H1 (cell line): ENCODE measurements around the gene SERGEF. TPM values are rescaled to one million over a fixed set of nuclear protein-coding genes. Genes with fewer than 3 reads are reported as not detected.

Experiments used
- CTCF ChIA-PET: fragments of 300-600 bp; sonication (Branson Sonifier 250); formaldehyde crosslinking; loops from one replicate; lab custom pipeline; 2021; ENCODE audit not compliant: partially characterized antibody; lab: Charles Lee
- POLR2A ChIA-PET: fragments of 300-600 bp; sonication (Branson Sonifier 250); formaldehyde crosslinking; loops from one replicate; lab custom pipeline; 2021; ENCODE audit warnings: inconsistent platforms; ENCODE audit not compliant: partially characterized antibody; lab: Charles Lee
- DNase-seq, 2 experiments: peaks; one replicate each; pipeline versions ENCODE4 v3.0.0 to v3.0.0-alpha.2; 2010 to 2022; ENCODE audit warnings: low spot score in 2 of 2, low read depth in 1 of 2, mixed read lengths in 1 of 2
- FAIRE-seq: peaks from 2 replicates; lab custom pipeline; 2011; peaks lifted over from hg19 to GRCh38; lab: Jason Lieb, UNC
- H2AFZ ChIP-seq: 2 replicates; pipeline ENCODE4 v1.8.1; 2012; ENCODE audit warnings: low read length, inconsistent platforms
- H2AK5ac ChIP-seq: 2 replicates; pipeline ENCODE4 v1.6.1; 2013; ENCODE audit warnings: low read depth, low read length
- H2BK120ac ChIP-seq: replicated peaks from 2 replicates; pipeline ENCODE3; 2013; ENCODE audit warnings: low read depth, low read length, inconsistent platforms
- H2BK12ac ChIP-seq: 2 replicates; pipeline ENCODE4 v1.6.1; 2013; ENCODE audit warnings: low read depth, low read length
- H2BK15ac ChIP-seq: 2 replicates; pipeline ENCODE4 v1.6.1; 2013; ENCODE audit warnings: low read length
- H2BK20ac ChIP-seq: 2 replicates; pipeline ENCODE4 v1.6.1; 2013; ENCODE audit warnings: low read length
- H2BK5ac ChIP-seq: 2 replicates; pipeline ENCODE4 v1.6.1; 2013; ENCODE audit warnings: low read depth, low read length
- H3K14ac ChIP-seq: 2 replicates; pipeline ENCODE4 v1.6.1; 2013; ENCODE audit warnings: inconsistent platforms; ENCODE audit not compliant: insufficient read length
- H3K18ac ChIP-seq: 2 replicates; pipeline ENCODE4 v1.6.1; 2013; ENCODE audit warnings: low read length; ENCODE audit errors: extremely low read depth
- H3K23ac ChIP-seq: 2 replicates; pipeline ENCODE4 v1.6.1; 2013; ENCODE audit warnings: inconsistent platforms; ENCODE audit not compliant: insufficient read length
- H3K23me2 ChIP-seq: 2 replicates; pipeline ENCODE4 v1.6.1; 2013; ENCODE audit warnings: low read depth, low read length
- H3K27ac ChIP-seq: 2 replicates; pipeline ENCODE4 v1.6.1; 2011; ENCODE audit warnings: low read depth, low read length, inconsistent platforms
- H3K27me3 ChIP-seq, 4 experiments: replicated peaks in 1 of 4; 1 replicate in 1 of 4; 2 replicates in 3 of 4; pipeline versions ENCODE4 v1.6.1 to v1.8.1; 2011 to 2013; ENCODE audit warnings: low read length in 3 of 4, mild to moderate bottlenecking in 3 of 4, inconsistent platforms in 2 of 4, mixed read lengths in 2 of 4, moderate library complexity in 1 of 4; ENCODE audit not compliant: control insufficient read depth in 3 of 4, insufficient read depth in 3 of 4; ENCODE audit errors: extremely low read depth in 1 of 4
- H3K36me3 ChIP-seq, 4 experiments: 2 replicates each; pipeline versions ENCODE4 v1.6.1 to v1.8.1; 2011 to 2013; ENCODE audit warnings: mild to moderate bottlenecking in 4 of 4, low read length in 3 of 4, moderate library complexity in 2 of 4, control low read depth in 1 of 4, inconsistent platforms in 1 of 4; ENCODE audit not compliant: insufficient read depth in 4 of 4, control insufficient read depth in 2 of 4
- H3K4ac ChIP-seq: replicated peaks from 2 replicates; pipeline ENCODE3; 2013; ENCODE audit warnings: low read length, low read depth, mixed read lengths, inconsistent platforms; ENCODE audit not compliant: insufficient read length
- H3K4me1 ChIP-seq, 4 experiments: replicated peaks in 1 of 4; 1 replicate in 1 of 4; 2 replicates in 3 of 4; pipeline versions ENCODE4 v1.6.1 to v1.8.1; 2011 to 2013; ENCODE audit warnings: low read length in 3 of 4, inconsistent platforms in 2 of 4, mixed read lengths in 1 of 4; ENCODE audit not compliant: insufficient read depth in 4 of 4, control insufficient read depth in 3 of 4
- H3K4me2 ChIP-seq, 2 experiments: 2 replicates each; pipeline versions ENCODE4 v1.6.1 to v1.8.1; 2011 to 2013; ENCODE audit warnings: low read depth in 2 of 2, low read length in 2 of 2, control low read depth in 1 of 2, inconsistent platforms in 1 of 2, mild to moderate bottlenecking in 1 of 2; ENCODE audit not compliant: insufficient read depth in 1 of 2
- H3K4me3 ChIP-seq, 4 experiments: fragments of 200-600, 300-600 bp in 1 of 4; sonication (generic), shearing (Covaris generic), sonication (Bioruptor Twin) in 1 of 4; 2 replicates each; pipeline versions ENCODE4 v1.5.1 to v1.8.1; 2011 to 2016; ENCODE audit warnings: low read length in 4 of 4, low read depth in 3 of 4, control low read depth in 2 of 4, inconsistent platforms in 2 of 4, mild to moderate bottlenecking in 2 of 4, mixed read lengths in 1 of 4, moderate library complexity in 1 of 4; ENCODE audit not compliant: insufficient read depth in 2 of 4; ENCODE audit errors: extremely low read depth in 1 of 4
- H3K56ac ChIP-seq: replicated peaks from 2 replicates; pipeline ENCODE3; 2013; ENCODE audit warnings: low read depth, mild to moderate bottlenecking, mixed read lengths, low read length, inconsistent platforms; ENCODE audit not compliant: insufficient read length
- H3K79me1 ChIP-seq: 2 replicates; pipeline ENCODE4 v1.6.1; 2013; ENCODE audit warnings: low read depth, low read length, control low read depth
- H3K79me2 ChIP-seq, 2 experiments: 2 replicates each; pipeline versions ENCODE4 v1.6.1 to v1.8.1; 2012 to 2013; ENCODE audit warnings: low read length in 2 of 2, mild to moderate bottlenecking in 2 of 2, inconsistent platforms in 1 of 2; ENCODE audit not compliant: insufficient read depth in 2 of 2, control insufficient read depth in 1 of 2
- H3K9ac ChIP-seq, 4 experiments: replicated peaks in 1 of 4; 1 replicate in 1 of 4; 2 replicates in 3 of 4; pipeline versions ENCODE4 v1.6.1 to v1.8.1; 2011 to 2013; ENCODE audit warnings: low read depth in 3 of 4, low read length in 3 of 4, control low read depth in 2 of 4, mild to moderate bottlenecking in 2 of 4, moderate library complexity in 2 of 4, inconsistent platforms in 1 of 4; ENCODE audit errors: extremely low read depth in 1 of 4
- H3K9me3 ChIP-seq, 2 experiments: 2 replicates each; pipeline versions ENCODE4 v1.6.1 to v1.8.1; 2012 to 2013; ENCODE audit warnings: mild to moderate bottlenecking in 2 of 2, moderate library complexity in 2 of 2, control low read depth in 1 of 2, inconsistent platforms in 1 of 2, low read depth in 1 of 2, low read length in 1 of 2, mixed read lengths in 1 of 2; ENCODE audit not compliant: insufficient read depth in 2 of 2
- H4K20me1 ChIP-seq, 2 experiments: replicated peaks in 1 of 2; 2 replicates each; pipeline versions ENCODE3 to v1.8.1; 2011 to 2013; ENCODE audit warnings: inconsistent platforms in 2 of 2, low read length in 2 of 2, mild to moderate bottlenecking in 1 of 2; ENCODE audit not compliant: insufficient read depth in 2 of 2, control insufficient read depth in 1 of 2
- H4K5ac ChIP-seq: 2 replicates; pipeline ENCODE4 v1.6.1; 2013; ENCODE audit warnings: low read length, low read depth, mixed read lengths, inconsistent platforms; ENCODE audit not compliant: insufficient read length
- H4K8ac ChIP-seq: 2 replicates; pipeline ENCODE4 v1.8.0; 2013; ENCODE audit warnings: mild to moderate bottlenecking, moderate library complexity, low read length, inconsistent platforms; ENCODE audit not compliant: insufficient read depth; ENCODE audit errors: extremely low read depth
- H4K91ac ChIP-seq: replicated peaks from 2 replicates; pipeline ENCODE3; 2013; ENCODE audit warnings: low read length, mixed read lengths, inconsistent platforms; ENCODE audit not compliant: insufficient read length
- TAF1 ChIP-seq: IDR thresholded peaks from 2 replicates; pipeline ENCODE4 v1.6.1; 2011; ENCODE audit warnings: mild to moderate bottlenecking, low read depth, low read length
- WGBS, 2 experiments: shearing (Covaris generic) in 1 of 2; methylation state at CpG; one replicate each; pipeline versions ENCODE4 v1.1.6 to v1.1.7; 2013 to 2015; ENCODE audit warnings: low lambda C conversion rate in 2 of 2, mixed read lengths in 2 of 2, inconsistent platforms in 1 of 2, low coverage in 1 of 2, missing lambda C conversion rate in 1 of 2; ENCODE audit not compliant: insufficient replicate concordance in 2 of 2, insufficient coverage in 1 of 2, insufficient read length in 1 of 2; ENCODE audit errors: extremely low coverage in 1 of 2, missing lambda C conversion rate in 1 of 2; 5-methylcytosine and 5-hydroxymethylcytosine counted together
- polyA plus RNA-seq, 7 experiments: library from polyadenylated mRNA; depleted of rRNA in 3 of 7; stranded (reverse) in 5 of 7; unstranded in 2 of 7; fragments of >200 nt in 5 of 7; fragments of 200-250 nt in 2 of 7; gene quantifications; 1 replicate in 5 of 7; 2 replicates in 1 of 7; 4 replicates in 1 of 7; pipeline versions ENCODE4 v1.2.1 to v1.2.3, GENCODE V29; 2011 to 2013; ENCODE audit warnings: missing spikeins in 2 of 7, mixed read lengths in 2 of 7
- total RNA-seq: library from RNA; stranded (reverse); fragmentation: NEBNext Ultra II Directional; extraction: Animal tissue kit (Norgen Biotek cat#: 25700); gene quantifications from 2 replicates; pipeline ENCODE4 v1.2.1, GENCODE V29; 2021

Gene SERGEF
- total and polyA plus RNA-seq, 2 of the 8 experiments (the other 6 are each of a cell fraction or from before 2014, with no cell fraction given), result 16.6 to 28.8 TPM

- no peak overlapping the region for H3K27ac ChIP-seq
- H3K14ac ChIP-seq, result no peak overlapping the region
- H3K56ac ChIP-seq, result no peak overlapping the region
- H4K91ac ChIP-seq, result no peak overlapping the region
- no peaks in the 10 kb centered on the region for H3K9me3 ChIP-seq
- H2BK5ac ChIP-seq, result no peak overlapping the region
- no peaks in the 10 kb centered on the region for H3K79me1 ChIP-seq
- no peak overlapping the region for H2BK12ac ChIP-seq
- no peaks in the 10 kb centered on the region for H3K23me2 ChIP-seq
- H3K4me1 ChIP-seq, result peaks cover 0 to 8% (median 2%) of the 10 kb centered on the region in 4 experiments; a peak in 2 of 7 replicates
- CTCF ChIA-PET, result interaction anchor here (0.7 to 6.0 kb wide), 18 partner anchors 11 to 199 kb away, joined by 3 to 62 read pairs (median 8); no protein-coding TSS in a partner anchor
- H2BK120ac ChIP-seq, result no peak overlapping the region
- H3K27me3 ChIP-seq, result no peaks in the 10 kb centered on the region
- no peak overlapping the region for H3K4ac ChIP-seq
- 83% methylated on average over 3 of the region's 3 CpGs; no CpG with 5 or more reads in 1 of the 2 experiments for WGBS, 2 experiments
- H3K23ac ChIP-seq, result no peak overlapping the region
- H4K8ac ChIP-seq, result no peak overlapping the region
- TF ChIP-seq TAF1, result no peak
- TF ChIP-seq, all 59 proteins: peak for 0
- Histone ChIP-seq H2AFZ (no peak overlapping the region), H3K36me3 (no peaks in the 10 kb centered on the region), H2AK5ac (no peak overlapping the region), H4K20me1 (no peaks in the 10 kb centered on the region), H4K5ac (no peak overlapping the region), H3K9ac (no peak overlapping the region), H3K4me2 (no peak overlapping the region), H2BK20ac (no peak overlapping the region), H2BK15ac (no peak overlapping the region), H3K79me2 (no peaks in the 10 kb centered on the region), H3K18ac (no peak overlapping the region), H3K4me3 (no peak overlapping the region)
- no peak for FAIRE-seq
- POLR2A ChIA-PET, result interaction anchor here (0.6 to 1.6 kb wide), 3 partner anchors 23 to 455 kb away, joined by 3 to 4 read pairs (median 3); no protein-coding TSS in a partner anchor
- no peak for DNase-seq
Observed at GRCh38 chr11:17929171-17929570, 83.7 kb downstream of the SERGEF start.
